HepG2 (cell line): ENCODE measurements around the gene POU6F2. TPM values are rescaled to one million over a fixed set of nuclear protein-coding genes. Genes with fewer than 3 reads are reported as not detected.

Experiments
- ATAC-seq: fragments of 200-7000 bp; cut with Tn5 transposase; 3 replicates; pipeline ENCODE4 v1.9.1; 2020; ENCODE audit warnings: mild to moderate bottlenecking, moderate library complexity
- BruUV-seq: library from RNA; stranded (reverse); fragments of 400-500 nt; replicated peaks from 2 replicates; lab custom pipeline; 2021; lab: Mats Ljungman, UMichigan
- CTCF ChIA-PET: fragments of 300-600 bp; formaldehyde crosslinking; extraction: SDS; loops from one replicate; lab custom pipeline; 2021; ENCODE audit warnings: low total read pairs, inconsistent platforms, low intra/inter-chr PET ratio; lab: Yijun Ruan, JAX
- POLR2A ChIA-PET: fragments of 350-600 bp; sonication (Branson Sonifier 250); formaldehyde crosslinking; loops from one replicate; lab custom pipeline; 2020; ENCODE audit warnings: antibody characterized with exemption, inconsistent platforms; lab: Yijun Ruan, JAX
- DNase-seq: peaks from one replicate; pipeline ENCODE4 v3.0.0-alpha.2; 2015; ENCODE audit warnings: low spot score
- FAIRE-seq: peaks from 3 replicates; lab custom pipeline; 2011; peaks lifted over from hg19 to GRCh38; lab: Jason Lieb, UNC
- H2AFZ ChIP-seq: one replicate; pipeline ENCODE4 v1.6.1; 2011; ENCODE audit warnings: low read length, inconsistent platforms
- H3K27ac ChIP-seq: fragments of 300-600 bp; 3 replicates; pipeline ENCODE4 v1.8.0; 2011; ENCODE audit warnings: mixed run types, mild to moderate bottlenecking, mixed read lengths, low read length, inconsistent platforms; ENCODE audit not compliant: insufficient read depth; ENCODE audit errors: extremely low read length
- H3K27me3 ChIP-seq, 2 experiments: fragments of 200-600 bp in 1 of 2; 2 replicates in 1 of 2; 3 replicates in 1 of 2; pipeline versions ENCODE4 v1.6.0 to v1.8.0; 2011; ENCODE audit warnings: low read length in 2 of 2, mild to moderate bottlenecking in 2 of 2, moderate library complexity in 2 of 2, inconsistent platforms in 1 of 2; ENCODE audit not compliant: insufficient read depth in 2 of 2, control insufficient read depth in 1 of 2
- H3K36me3 ChIP-seq, 2 experiments: fragments of 200-600 bp in 1 of 2; replicated peaks in 1 of 2; 2 replicates in 1 of 2; 3 replicates in 1 of 2; pipeline versions ENCODE4 v1.5.1 to v1.8.0; 2011; ENCODE audit warnings: low read length in 2 of 2, inconsistent platforms in 1 of 2; ENCODE audit not compliant: insufficient read depth in 2 of 2, control insufficient read depth in 1 of 2
- H3K4me1 ChIP-seq: 2 replicates; pipeline ENCODE4 v1.5.1; 2012; ENCODE audit warnings: low read length, inconsistent platforms; ENCODE audit not compliant: insufficient read depth
- H3K4me2 ChIP-seq: 2 replicates; pipeline ENCODE4 v1.6.0; 2011; ENCODE audit warnings: low read depth, low read length, inconsistent platforms
- H3K4me3 ChIP-seq, 3 experiments: fragments of 200-600 bp in 1 of 3; sonication (generic), shearing (Covaris generic) in 1 of 3; replicated peaks in 1 of 3; 2 replicates each; pipeline ENCODE4 v1.5.1; 2011 to 2016; ENCODE audit warnings: low read length in 3 of 3, inconsistent platforms in 2 of 3, low read depth in 2 of 3, mild to moderate bottlenecking in 2 of 3, control low read depth in 1 of 3, mixed read lengths in 1 of 3; ENCODE audit not compliant: insufficient read depth in 1 of 3
- H3K79me2 ChIP-seq: one replicate; pipeline ENCODE4 v1.6.1; 2011; ENCODE audit warnings: low read length, inconsistent platforms; ENCODE audit not compliant: insufficient read depth
- H3K9ac ChIP-seq: 2 replicates; pipeline ENCODE4 v1.6.0; 2011; ENCODE audit warnings: mild to moderate bottlenecking, low read depth, low read length, inconsistent platforms; ENCODE audit not compliant: insufficient read depth
- H3K9me3 ChIP-seq: 2 replicates; pipeline ENCODE4 v1.5.1; 2012; ENCODE audit warnings: mild to moderate bottlenecking, low read length
- H4K20me1 ChIP-seq: 2 replicates; pipeline ENCODE4 v1.6.0; 2011; ENCODE audit warnings: inconsistent platforms, mild to moderate bottlenecking, low read length, moderate library complexity; ENCODE audit not compliant: insufficient read depth
- ELF4 ChIP-seq: sonication (generic); formaldehyde crosslinking; IDR thresholded peaks from 2 replicates; pipeline ENCODE4 v1.5.0; 2020; ENCODE audit warnings: missing genetic modification reagents, mild to moderate bottlenecking, moderate library complexity, borderline replicate concordance
- FOXA3 ChIP-seq: IDR thresholded peaks from 2 replicates; pipeline ENCODE4 v1.6.1; 2016; ENCODE audit warnings: missing genetic modification reagents, missing compliant biosample characterization
- HNF4G ChIP-seq, 2 experiments: sonication (generic) in 1 of 2; formaldehyde crosslinking in 1 of 2; IDR thresholded peaks; 2 replicates each; pipeline versions ENCODE4 v1.4.0 to v1.6.1; 2011 to 2020; ENCODE audit warnings: borderline replicate concordance in 2 of 2, low read depth in 2 of 2, mild to moderate bottlenecking in 2 of 2, low read length in 1 of 2, missing genetic modification reagents in 1 of 2, moderate library complexity in 1 of 2
- XRCC5 ChIP-seq: fragments of 200-400 bp; formaldehyde crosslinking; optimal IDR thresholded peaks from 2 replicates; pipeline ENCODE3; 2017; ENCODE audit warnings: mild to moderate bottlenecking, low read length
- ZBTB2 ChIP-seq: sonication (generic); formaldehyde crosslinking; IDR thresholded peaks from 2 replicates; pipeline ENCODE4 v1.8.0; 2022; ENCODE audit warnings: low read depth, missing genetic modification reagents
- ZFYVE20 ChIP-seq: sonication (generic); formaldehyde crosslinking; IDR thresholded peaks from 2 replicates; pipeline ENCODE4 v1.8.0; 2023; ENCODE audit warnings: low read depth, mild to moderate bottlenecking, moderate library complexity, missing genetic modification reagents, borderline replicate concordance
- ZNF430 ChIP-seq: sonication (generic); formaldehyde crosslinking; IDR thresholded peaks from 2 replicates; pipeline ENCODE4 v1.9.0; 2021; ENCODE audit warnings: mild to moderate bottlenecking, missing genetic modification reagents
- ZNF704 ChIP-seq: sonication (generic); formaldehyde crosslinking; IDR thresholded peaks from 2 replicates; pipeline ENCODE4 v1.8.1; 2023; ENCODE audit warnings: mild to moderate bottlenecking, inconsistent platforms, moderate library complexity, missing genetic modification reagents, borderline replicate concordance
- WGBS: methylation state at CpG from one replicate; pipeline ENCODE4 v1.1.6; 2017; ENCODE audit warnings: low lambda C conversion rate; 5-methylcytosine and 5-hydroxymethylcytosine counted together
- in situ Hi-C: cut with HindIII; loops from 2 replicates; pipeline ENCODE4 v1.10.0; 2017; ENCODE audit warnings: low pct_unique_long_range_greater_than_20kb; ENCODE audit not compliant: extremely low pct_ligation_motif_present
- intact Hi-C: fragments of 100-400 bp; cut with micrococcal nuclease; formaldehyde crosslinking; loops from one replicate; pipeline ENCODE4 v1.10.0; 2022; ENCODE audit not compliant: unreplicated experiment
- polyA plus RNA-seq, 8 experiments: library from polyadenylated mRNA; depleted of rRNA in 3 of 8; stranded (reverse) in 7 of 8; unstranded in 1 of 8; fragments of >200 nt; fragmentation: Illumina TruSeq in 4 of 8; extraction: Trizol in 4 of 8; gene quantifications; 2 replicates each; pipeline versions ENCODE4 v1.2.1 to v1.2.3, GENCODE V29; 2011 to 2016; ENCODE audit warnings: low read depth in 4 of 8, missing spikeins in 1 of 8, mixed read lengths in 1 of 8; ENCODE audit not compliant: insufficient read depth in 1 of 8
- total RNA-seq, 5 experiments: library from RNA; depleted of rRNA; stranded (reverse); fragments of >200 nt; fragmentation: Illumina TruSeq; extraction: Trizol; gene quantifications; 2 replicates each; pipeline ENCODE4 v1.2.3, GENCODE V29; 2016; ENCODE audit warnings: low read depth in 1 of 5

Gene POU6F2
- total and polyA plus RNA-seq, 2 of the 13 experiments (the other 11 are each of a cell fraction or from before 2014, with no cell fraction given), result not detected

- Histone ChIP-seq H3K36me3 (no peaks in the 10 kb centered on the region), H3K27me3 (no peaks in the 10 kb centered on the region), H3K79me2 (no peaks in the 10 kb centered on the region), H3K27ac (no peak overlapping the region), H3K4me2 (no peak overlapping the region), H3K4me3 (no peak overlapping the region), H4K20me1 (no peaks in the 10 kb centered on the region), H3K4me1 (no peaks in the 10 kb centered on the region), H3K9me3 (no peaks in the 10 kb centered on the region), H3K9ac (no peak overlapping the region), H2AFZ (no peak overlapping the region)
- in situ Hi-C loops, result no loop called here
- DNase-seq, result no peak
- TF ChIP-seq HNF4G (IDR thresholded peaks at IDR 0.05; ENCODE audit: borderline replicate concordance, low read depth, low read length) (no peak), HNF4G (CRISPR knock-in tag; IDR thresholded peaks at IDR 0.05; ENCODE audit: borderline replicate concordance, low read depth) (no peak)
- intact Hi-C loops, result no loop called here
- no peak for ATAC-seq
- POLR2A ChIA-PET, result no interaction called here
- WGBS, result 0% methylated on average over 1 of the region's 1 CpG
- no peak for FAIRE-seq
- no TSS peak for BruUV-seq
- CTCF ChIA-PET, result no interaction called here
These were observed 383.1 kb downstream of the POU6F2 start for GRCh38 chr7:39360766-39361165.

- H3K4me1 ChIP-seq, result no peaks in the 10 kb centered on the region
- FAIRE-seq, result no peak
- H3K9ac ChIP-seq, result no peak overlapping the region
- H3K79me2 ChIP-seq, result no peaks in the 10 kb centered on the region
- no peaks in the 10 kb centered on the region for H3K36me3 ChIP-seq
- in situ Hi-C loops, result no loop called here
- DNase-seq, result no peak
- no peak for ATAC-seq
- intact Hi-C loops, result no loop called here
- no peak overlapping the region for H3K27ac ChIP-seq
- H3K9me3 ChIP-seq, result no peaks in the 10 kb centered on the region
- no TSS peak for BruUV-seq
- WGBS, result 0% methylated on average over 1 of the region's 1 CpG
- no peaks in the 10 kb centered on the region for H3K27me3 ChIP-seq
- no peak overlapping the region for H3K4me3 ChIP-seq
- H3K4me2 ChIP-seq, result no peak overlapping the region
- ChIA-PET POLR2A (no interaction called here), CTCF (no interaction called here)
- H2AFZ ChIP-seq, result no peak overlapping the region
- H4K20me1 ChIP-seq, result no peaks in the 10 kb centered on the region
- TF ChIP-seq ZBTB2 (CRISPR knock-in tag), result no peak
- TF ChIP-seq ELF4 (CRISPR knock-in tag), result no peak
- no peak for TF ChIP-seq ZNF430 (CRISPR knock-in tag)
- no peak for TF ChIP-seq ZFYVE20
- no peak for TF ChIP-seq FOXA3 (CRISPR knock-in tag)
- TF ChIP-seq XRCC5, result no peak
- TF ChIP-seq ZNF704, result no peak
These were observed 388.1 kb downstream of the POU6F2 start for GRCh38 chr7:39365751-39366295.
